ENCODE data around the gene FAM53C.
A peak's percentile ranks its signal among the peaks of the same experiment; 100 is the strongest.
"Not testable (repeated sequence)": the region's sequence is repeated elsewhere in the genome, so short reads cannot be mapped to it uniquely, and the experiment has no call there.

FAM53C gene

DNA sequence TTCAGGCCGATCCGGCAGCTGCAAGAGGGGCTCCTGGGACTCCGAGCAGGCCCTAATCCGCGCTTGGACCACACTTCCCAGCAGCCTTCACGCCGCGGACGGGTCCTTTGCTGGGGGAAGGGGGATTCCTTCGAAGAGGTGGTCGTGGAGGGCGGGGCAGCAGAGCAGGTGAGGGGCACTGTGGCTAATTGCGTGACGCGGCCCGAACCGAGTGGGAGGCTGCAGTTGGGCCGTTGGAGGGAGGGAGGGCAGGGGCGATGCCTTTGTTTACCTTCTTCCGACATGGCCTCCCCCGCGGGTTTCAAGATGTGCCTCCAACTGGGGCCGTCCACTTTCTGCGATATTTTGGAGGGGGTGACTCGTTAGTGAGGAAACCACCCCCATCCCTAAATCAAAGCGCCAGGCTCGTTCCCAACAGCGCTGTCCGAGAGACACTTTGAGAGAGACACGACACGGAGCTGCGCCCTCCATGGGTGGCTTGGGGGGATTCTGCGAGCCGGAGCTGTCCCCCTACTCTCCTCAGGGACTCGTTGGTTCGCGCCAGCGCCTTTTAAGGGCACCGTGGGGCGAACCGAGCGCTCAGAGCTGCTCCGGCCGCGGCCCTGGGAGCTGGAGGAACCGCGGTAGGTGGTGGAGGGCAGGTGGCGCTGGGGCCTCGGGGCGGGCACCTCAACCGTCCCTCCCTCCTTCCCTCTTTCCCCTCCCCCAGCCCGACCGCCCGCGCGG lies at the start of gene FAM53C:
FAM53C (plus strand) TSS at position 582 of the 726 bp plus-strand sequence. CDS start 3,070 bp downstream, outside the sequence.
- DNase-seq, result peak; percentile 97

DNA sequence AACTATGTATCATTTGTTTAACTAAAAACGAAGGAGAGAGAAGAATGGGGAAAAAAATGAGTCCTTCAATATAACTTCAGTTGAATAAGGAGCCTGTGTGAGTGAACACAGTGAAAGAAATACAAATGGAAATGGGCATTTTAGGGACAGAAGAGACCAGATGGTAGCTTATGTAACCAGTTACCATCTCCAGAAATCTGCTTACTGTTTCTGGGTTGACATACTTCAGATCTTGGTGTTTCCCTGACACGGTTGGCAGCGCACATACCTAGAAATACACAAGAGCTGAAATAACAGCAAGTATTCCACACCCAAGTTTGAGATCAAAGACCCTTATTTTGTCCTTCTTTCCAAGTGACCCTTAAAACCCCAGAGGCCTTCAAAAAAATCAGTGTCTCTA lies 48.8 kb upstream of the FAM53C start:
- DNase-seq, result no peak

DNA sequence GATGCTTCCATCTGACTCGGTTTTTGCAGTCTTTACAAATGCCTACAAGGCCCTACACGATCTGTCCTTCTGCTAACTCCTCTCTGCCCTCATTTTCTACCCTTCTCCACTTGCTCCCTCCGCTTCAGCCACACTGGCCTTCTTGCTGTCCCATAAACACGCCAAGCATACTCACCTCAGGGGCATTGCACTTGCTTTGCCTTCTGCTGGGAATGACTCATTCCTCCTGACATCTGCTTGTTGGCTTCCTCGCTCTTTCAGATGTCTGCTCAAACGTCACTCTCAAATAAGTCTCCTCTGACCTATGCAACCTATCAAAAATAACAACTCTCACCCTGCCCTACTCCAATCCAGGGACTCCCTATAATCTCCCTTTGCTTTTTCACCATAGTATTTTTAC lies 34.7 kb upstream of the FAM53C start:
- DNase-seq, result no peak

DNA sequence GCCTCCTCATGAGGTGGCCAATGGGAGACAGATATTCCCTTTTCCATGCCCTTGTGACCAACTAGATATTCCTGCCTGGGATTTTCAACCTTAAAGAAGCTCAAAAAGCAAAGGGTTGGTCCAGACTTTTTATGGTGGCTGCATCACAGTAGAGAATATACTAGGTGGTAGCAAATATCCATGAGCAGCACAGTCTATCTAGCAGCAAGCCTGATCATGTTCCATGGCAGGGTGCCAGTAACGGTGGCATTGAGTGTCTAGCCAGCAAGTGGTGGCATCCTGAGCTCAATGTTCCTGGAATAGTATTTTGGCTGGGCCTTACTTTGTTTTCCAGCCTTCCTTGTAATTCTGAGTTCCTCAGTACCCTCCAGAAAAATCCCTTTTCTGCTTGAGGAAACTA lies 32.3 kb upstream of the FAM53C start:
- DNase-seq, result peak; percentile 86

DNA sequence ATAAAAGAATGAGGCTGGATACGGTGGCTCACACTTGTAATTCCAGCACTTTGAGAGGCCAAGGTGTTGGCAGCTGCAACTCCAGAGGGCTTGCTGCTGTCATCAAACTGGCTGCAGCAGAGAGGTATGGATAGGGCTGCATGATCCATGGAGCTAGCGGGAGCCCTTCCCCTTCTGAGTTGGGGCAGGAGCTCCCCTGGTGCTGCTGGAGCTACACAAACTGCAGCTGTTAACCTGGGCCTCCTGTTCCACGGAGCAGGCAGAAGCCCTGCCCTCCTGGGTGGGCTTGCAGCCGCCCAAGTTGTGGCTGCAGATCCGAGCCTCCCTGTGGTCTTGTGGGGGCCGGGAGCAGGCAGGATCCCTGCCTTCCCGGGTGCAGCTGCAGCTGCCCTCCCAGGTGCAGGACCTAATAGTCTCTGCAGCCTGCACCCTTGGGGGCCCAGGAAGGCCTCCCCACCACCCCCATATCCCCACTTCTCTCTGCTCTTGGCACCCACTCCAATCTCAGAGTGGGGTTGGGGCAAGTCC lies 22.3 kb upstream of the FAM53C start:
- DNase-seq, result no peak

DNA sequence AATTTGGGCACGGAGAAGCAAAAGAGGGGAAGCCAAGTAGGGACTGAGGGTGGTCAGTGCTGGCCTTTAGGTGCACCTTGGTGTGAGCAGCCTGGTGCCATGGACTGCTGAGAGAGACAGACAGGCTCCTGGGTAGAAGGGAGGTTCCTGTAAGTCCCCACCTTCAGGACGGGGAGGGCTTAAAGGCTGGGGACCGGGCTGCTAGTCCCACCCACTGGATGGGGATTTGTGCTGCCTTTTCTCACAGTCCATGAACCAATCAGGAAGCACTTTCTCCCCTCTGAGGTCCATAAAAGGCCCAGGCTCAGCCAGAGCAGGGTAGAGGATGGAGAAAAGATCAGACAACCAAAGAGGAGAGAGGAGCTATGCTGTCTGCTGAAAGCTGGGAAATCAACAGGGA lies 21.7 kb upstream of the FAM53C start:
- DNase-seq, result no peak

DNA sequence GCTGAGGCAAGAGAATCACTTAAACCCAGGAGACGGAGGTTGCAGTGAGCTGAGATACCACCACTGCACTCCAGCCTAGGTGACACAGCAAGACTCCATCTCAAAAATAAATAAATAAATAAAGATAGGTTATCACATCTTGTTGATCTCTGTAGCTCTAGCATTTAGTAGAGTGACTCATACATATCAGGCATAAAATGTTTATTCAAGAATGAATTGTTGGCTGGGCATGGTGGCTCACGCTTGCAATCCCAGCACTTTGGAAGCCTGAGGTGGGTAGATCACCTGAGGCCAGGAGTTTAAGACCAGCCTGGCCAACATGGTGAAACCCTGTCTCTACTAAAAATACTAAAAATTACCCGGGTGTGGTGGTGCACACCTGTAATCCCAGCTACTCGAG lies 19.9 kb upstream of the FAM53C start:
- not testable (repeated sequence) for DNase-seq

DNA sequence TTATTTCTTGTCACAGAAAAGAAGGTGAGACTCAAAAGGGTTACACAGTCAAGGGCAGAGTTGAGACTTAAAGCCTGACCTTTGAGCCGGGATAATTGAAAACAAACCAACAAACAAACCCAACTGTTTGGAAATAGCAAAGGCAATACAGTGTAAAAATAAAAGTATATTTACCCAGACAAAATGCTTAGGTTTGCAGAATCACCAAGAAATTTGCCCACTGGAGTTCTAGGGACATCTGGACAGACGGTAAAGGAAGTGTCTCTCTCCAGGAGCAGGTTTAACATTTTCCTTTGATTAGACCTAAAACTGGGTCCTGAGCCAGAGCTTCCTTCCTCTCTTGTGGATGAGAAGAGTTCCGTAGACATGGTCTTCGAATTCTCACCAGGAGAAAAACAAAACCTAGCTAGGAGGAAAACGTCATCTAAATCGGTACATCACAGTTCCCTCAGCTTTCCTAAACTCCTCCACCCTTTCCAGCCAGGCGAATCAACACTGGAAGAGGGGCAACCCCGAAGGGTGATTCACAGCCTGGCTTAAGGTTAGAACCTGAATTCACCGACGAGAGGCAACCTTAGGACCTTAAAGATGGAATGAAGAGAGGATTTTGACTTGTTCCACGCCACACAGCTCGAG lies 7.1 kb upstream of the FAM53C start:
- peak; percentile 66 for DNase-seq

DNA sequence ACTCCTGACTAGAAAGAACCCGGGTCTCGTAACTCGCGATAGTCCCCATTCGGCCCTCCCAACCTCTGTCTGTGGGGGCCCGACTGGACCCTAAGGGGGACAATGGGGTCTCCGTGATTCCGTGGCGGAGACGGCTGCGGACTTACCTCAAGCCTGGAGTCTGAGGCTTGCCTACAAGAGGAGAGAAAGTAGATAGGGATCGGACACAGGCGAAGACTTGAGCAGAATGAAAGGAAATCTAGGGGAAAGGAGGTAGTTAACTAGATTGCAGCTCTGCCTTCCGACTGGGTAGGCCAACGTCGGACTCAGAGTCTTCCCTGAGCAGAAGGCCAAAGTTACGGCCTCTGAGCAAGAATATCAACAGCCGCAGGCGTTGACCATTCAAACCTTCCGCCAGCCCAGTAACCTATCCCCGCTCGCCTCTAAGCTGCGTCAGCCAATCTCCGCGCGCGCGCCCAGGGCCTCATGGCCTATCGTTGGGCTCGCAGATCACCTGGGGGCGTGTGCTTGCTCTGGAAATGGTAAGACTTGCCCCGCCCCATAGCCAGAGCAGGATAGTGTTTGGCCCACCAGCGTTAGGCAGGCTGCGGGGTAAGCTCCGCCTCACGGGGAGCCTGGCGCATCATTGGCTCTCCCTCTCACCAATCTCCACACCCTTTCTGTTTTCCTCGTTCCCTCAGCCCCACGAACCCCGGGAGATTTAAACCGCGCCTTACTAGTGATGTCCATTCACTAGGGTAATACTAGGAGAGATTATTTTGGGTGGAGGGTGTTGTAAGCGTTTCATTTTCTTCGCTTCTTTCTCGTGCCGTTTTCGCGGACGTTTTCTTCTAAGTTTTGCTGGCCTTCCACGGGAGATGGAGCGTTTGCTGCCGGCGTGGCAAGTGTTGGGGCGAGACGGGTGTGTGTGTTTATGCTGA lies 6.4 kb upstream of the FAM53C start, which contains the start of gene CDC25C:
CDC25C (minus strand) TSS at position 356 of the 920 bp plus-strand sequence. CDS start 624 bp downstream, outside the sequence.
- DNase-seq, result peak; percentile 100

DNA sequence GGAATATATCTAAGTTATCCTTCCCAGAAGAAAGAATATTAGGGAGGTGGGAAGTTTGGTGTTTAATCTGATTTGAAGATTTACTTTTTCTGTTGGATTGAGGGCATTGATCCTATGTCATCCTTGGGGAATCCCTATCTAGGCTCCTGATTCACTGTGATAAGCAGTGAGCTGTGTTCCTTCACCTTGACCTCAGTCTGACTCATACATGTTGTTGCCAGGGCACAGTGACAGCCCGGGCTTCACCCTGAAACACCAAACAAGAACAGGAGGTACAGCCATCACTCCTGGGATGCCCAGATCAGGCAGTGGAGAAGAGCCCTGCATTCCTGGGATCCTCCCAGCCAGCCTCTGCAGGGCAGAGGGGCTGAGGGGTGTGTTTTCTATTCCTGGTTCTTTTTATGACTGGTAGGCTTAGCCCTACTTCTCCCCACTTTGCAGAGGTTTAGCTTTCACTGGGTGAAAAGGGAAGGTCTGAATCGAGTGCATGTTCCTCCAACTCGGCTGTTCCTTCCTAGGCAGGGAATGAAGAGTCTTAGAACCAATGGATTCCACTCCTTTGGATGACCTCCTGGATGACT lies 3.1 kb upstream of the FAM53C start:
- DNase-seq, result peak; percentile 9

DNA sequence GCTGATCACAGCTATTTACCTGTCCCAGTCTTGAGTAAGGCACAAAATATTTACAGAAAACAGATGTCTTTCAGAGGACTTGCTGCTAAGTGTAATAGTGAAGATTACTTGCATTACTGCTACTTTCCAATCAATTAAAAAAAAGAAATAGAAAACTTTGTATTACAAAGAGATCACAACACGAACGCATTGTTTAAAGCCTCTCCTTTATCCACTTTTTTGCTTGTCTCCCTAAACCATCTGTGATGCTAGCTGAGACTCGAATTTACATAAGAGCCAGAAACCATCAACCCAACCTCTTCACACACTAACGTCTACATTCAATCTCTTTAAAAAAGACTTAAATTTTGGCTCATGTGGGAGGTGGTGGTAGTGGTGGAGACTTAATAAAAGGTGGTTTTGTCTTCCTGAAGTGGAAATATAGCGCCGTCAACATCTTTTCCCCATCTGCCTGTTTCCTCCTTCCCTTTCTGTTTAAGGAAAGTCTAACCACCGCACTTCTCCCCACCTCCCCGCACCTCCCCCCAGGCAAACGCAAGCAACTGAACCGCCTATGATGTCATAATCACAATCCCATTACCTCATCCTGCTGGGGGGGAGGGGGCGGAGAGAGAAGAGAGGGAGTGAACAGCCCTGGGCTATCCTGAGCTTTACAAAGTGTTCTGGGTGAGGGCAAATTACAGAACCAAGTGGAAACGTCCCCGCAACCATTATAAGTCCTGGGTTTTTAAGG lies 948 bp upstream of the FAM53C start:
- DNase-seq, result peak; percentile 95

DNA sequence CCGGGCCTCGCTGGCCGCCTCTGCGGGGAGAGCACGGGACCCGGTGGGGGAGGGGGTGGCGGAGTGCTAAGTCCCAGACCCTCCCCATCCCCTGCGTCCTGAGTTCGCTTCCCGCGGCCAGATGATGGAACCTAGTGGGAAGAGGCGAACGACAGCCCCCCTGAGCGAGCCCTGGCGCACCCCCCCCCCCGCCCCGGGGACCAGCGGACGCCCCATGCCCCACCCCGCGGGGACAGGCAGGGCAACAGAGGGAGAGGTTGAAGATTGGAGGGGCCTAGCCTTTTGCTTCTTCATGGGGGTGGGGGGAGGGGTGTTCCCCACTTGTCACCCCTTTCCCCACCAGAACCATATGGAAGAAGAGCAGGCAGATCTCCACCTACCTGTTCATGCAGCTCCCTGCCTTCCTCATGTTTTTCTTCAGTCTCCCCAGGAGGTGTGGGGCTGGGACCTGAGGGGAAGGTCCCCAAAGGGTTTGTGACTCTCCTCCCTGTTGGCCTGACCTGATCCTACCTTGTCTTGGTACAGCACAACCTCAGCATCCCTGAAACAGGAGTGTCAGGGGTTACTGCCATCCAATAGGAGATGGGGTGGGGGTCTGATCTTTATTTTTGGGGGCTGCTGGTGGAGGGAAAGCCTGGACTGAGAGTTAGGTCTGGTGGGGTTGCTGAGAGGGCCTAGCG lies 485 bp downstream of the FAM53C start:
- DNase-seq, result peak; percentile 54

DNA sequence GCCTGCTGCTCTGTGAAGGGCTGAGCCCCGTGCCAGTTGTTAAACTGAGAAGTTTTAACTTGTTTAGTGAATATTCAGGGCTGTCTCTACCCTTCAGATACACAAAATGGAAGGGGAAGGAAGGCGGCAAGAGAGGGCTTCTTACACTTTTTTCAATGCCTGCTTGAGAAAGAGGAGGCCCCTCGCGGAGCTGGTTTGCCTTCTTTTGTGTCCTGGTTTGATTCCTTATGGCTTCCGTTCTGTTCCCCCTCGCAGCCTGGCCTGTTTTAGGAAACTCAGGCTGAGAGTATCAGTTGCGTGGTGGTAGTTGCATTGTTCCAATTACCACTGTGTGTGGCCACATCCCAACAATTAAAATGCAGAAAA lies 1.0 kb downstream of the FAM53C start:
- peak; percentile 20 for DNase-seq

DNA sequence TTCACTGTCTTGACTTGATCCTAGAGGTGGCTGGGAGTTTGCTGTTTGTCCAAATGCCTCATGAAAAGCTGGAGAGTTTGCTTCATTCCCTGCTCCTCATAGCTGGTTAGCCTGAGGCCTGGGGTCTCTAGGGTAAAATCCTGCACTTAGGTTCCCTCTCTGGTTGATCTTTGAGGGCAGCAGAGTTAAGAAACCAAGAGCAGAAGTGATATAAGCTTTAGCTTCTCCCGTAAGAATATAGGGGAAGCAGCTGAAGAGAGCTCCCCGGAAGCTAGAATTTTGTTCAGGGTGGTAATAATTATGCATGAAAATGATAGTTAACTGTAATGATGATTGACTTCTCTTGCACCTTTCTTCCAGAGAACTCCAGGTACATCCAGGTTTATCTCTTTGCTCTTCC lies 1.4 kb downstream of the FAM53C start:
- no peak for DNase-seq

DNA sequence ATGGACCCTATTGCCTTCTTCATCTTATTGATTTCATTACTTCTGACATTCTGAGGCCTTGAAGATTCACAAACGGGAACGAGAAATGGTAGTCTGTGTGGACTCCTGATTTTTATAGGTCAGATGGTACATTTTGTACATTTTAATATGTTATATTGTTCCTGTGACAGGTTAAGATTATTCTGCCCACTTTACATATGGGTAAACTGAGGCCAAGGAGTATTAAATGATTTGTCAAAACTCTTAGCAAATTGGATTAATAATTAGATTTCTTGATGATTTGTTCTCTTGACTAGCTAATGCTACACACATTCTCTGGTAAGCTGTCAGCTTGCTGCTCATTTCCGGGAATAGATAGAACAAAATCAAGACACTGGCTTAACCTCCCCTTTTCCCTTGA lies 1.9 kb downstream of the FAM53C start:
- no peak for DNase-seq

DNA sequence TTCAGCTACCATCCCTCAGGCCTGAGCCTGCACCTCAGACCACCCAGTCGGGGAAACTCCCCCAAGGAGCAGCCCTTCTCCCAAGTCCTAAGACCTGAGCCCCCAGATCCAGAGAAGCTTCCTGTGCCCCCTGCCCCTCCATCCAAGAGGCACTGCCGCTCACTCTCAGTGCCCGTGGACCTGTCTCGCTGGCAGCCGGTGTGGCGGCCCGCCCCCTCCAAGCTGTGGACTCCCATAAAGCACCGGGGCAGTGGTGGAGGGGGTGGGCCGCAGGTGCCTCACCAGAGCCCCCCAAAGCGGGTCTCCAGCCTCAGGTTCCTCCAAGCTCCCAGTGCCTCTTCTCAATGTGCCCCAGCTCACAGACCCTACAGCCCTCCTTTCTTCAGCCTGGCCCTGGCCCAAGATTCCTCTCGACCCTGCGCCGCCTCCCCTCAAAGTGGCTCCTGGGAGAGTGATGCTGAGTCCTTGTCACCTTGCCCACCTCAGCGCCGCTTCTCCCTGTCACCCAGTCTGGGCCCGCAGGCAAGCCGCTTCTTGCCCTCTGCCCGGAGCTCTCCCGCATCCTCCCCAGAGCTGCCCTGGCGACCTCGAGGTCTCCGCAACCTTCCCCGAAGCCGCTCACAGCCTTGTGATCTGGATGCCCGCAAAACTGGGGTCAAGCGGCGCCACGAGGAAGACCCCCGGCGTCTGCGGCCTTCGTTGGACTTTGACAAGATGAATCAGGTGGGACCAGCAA lies 7.0 kb downstream of the FAM53C start:
- no peak for DNase-seq

DNA sequence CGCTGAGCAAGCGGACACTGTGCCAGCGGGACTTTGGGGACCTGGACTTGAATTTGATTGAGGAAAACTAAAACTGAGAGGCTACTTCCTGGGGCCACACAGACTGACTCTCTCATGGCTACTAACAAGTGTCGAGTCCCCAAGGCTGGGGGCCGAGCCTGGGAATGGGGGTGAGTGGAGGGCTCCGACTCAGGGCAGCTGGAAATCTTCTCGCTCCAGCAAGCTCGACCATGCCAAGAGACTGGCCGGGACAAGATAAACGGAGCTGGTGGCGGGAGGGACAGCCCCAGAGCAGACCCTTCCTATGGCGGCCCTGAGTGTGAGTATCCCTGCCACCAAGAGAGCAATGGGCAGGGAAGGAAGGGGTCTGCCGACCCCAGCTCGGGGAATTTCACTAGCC lies 8.8 kb downstream of the FAM53C start:
- DNase-seq, result no peak

DNA sequence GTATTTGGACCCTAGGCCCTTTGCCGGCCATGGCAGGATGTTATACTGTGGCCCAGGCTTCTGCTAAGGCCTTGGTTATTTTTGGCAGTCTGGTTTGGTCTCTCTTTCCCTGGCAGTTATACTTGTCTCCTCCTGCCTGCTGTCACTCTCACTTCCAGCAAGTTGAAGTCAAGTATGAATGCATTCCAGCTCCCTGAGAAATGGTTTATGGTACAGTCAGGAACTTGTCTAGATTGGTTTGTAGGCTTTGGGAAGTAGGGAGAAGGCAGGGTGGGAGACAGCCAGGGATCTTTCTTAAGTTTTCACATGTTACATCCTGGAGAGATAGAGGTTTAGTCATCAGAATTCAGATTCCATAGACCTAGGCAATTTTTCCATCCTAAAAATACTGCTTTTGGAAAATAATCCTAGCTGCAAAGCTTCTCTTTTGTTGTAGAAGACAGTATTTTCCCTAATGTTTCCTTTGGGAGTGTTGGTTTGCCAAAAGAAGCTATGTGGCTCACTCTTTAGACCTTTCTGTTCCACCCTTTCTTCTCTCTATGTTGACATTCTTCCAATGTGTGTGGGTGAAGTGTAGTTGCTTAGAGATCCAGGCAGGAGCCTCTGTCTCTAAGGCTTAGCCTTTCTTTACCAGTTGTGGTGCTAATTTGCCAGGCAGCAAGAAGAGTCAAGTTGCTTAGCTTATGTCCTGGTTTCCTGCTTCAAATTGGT lies 11.9 kb downstream of the FAM53C start:
- DNase-seq, result no peak

DNA sequence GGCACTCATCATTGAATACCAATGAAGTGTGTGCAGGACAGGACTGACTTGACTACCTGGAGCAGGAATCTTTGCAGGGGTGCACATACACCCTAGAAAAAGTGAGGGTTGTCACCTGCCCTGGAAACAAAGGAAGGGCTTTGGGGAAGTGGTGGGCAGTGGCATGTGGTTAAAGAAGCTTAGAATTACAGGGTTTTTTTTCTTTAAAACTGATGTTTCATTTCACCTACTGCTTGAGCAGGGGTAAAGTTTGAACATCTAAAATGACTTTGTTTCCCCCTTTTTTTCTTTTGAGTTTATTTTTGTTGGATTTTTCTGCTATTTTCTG lies 12.5 kb downstream of the FAM53C start:
- DNase-seq, result no peak

DNA sequence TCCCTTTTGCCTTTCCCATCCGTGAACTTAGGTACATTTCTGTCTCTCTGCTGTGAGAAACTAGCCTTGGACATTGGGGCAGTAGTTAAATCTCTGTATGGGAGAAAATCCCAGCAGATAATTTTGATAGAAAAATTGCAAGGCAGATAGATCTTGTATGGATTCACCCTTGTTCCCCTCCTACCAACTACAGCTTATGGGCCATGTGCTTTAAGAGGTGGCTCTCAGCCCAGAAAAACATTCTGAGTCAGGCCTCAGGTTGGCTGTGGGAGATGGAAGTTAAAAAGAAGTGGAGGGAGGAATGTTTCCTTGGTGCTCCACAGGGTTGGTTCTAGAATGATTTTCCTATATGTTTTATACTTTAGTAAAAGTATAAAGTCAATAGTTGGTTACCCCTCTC lies 13.0 kb downstream of the FAM53C start:
- DNase-seq, result no peak
